Measurements from ENCODE around the gene RASAL2. TPM values are rescaled to one million over a fixed set of nuclear protein-coding genes. Genes with fewer than 3 reads are reported as not detected.

Gene RASAL2
- total and polyA plus RNA-seq, 2 experiments from 2014 or later: 16.0 to 42.2 TPM

DNA sequence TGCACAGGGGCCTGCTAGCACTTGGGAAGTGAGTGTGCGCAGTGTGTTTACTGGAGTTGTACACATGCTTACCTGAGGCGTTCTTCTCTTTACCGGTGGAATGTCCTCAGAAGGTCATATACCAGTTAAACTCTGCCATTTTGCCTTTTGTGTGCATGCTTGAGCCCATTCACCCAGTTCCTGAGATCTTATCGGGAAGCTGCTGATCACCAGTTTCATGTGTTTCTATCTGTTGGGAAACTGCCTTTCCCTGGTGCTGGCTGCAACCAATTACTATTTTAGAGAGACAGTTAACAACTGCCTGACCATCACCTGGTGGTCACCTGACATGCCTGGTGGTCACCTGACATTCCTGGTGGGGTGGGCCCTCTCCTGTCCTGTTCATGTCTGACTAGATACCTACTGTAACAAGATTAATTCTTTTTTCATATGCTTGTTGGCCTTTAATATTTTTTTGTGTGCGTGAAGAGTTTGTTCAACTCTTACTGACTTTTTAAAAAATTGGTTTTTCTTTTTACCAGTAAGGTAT, 137.0 kb downstream of the RASAL2 start:
- Histone ChIP-seq H3K27ac (ENCODE audit: low read depth) (no peak overlapping the region), H3K79me2 (replicated peaks; ENCODE audit: insufficient read depth) (peaks cover 91% of the 10 kb centered on the region), H3F3A (replicated peaks; ENCODE audit: low read depth) (no peaks in the 10 kb centered on the region), H3K4me3 (no peak overlapping the region), H2AFZ (no peak overlapping the region), H3K4me1 (ENCODE audit: insufficient read depth) (no peaks in the 10 kb centered on the region), H3K36me3 (ENCODE audit: insufficient read depth) (no peaks in the 10 kb centered on the region), H3K27me3 (ENCODE audit: insufficient read depth) (no peaks in the 10 kb centered on the region), H3K4me2 (no peak overlapping the region), H4K20me1 (replicated peaks; ENCODE audit: insufficient read depth) (no peaks in the 10 kb centered on the region), H3K9me2 (ENCODE audit: insufficient read depth) (peaks cover 3% of the 10 kb centered on the region; the same call in 1 of the 2 replicates)
- Mint-ChIP-seq H3K4me1 (peaks cover 33% of the 10 kb centered on the region), H3K27ac (no peak overlapping the region; the same call in 1 of the 2 replicates), H3K9me3 (no peaks in the 10 kb centered on the region; the same call in 2 of the 3 replicates), H3K27me3 (ENCODE audit: insufficient read depth, low read depth, poor library complexity) (peaks cover 2% of the 10 kb centered on the region), H3K36me3 (ENCODE audit: low read depth) (no peaks in the 10 kb centered on the region), H3K4me3 (no peak overlapping the region)
- ATAC-seq (no peak), DNase-seq (ENCODE audit: low spot score) (no peak)
- no peak for TF ChIP-seq NANOG (IDR thresholded peaks at IDR 0.05; ENCODE audit: borderline replicate concordance)
- TF ChIP-seq, protein P1, sequence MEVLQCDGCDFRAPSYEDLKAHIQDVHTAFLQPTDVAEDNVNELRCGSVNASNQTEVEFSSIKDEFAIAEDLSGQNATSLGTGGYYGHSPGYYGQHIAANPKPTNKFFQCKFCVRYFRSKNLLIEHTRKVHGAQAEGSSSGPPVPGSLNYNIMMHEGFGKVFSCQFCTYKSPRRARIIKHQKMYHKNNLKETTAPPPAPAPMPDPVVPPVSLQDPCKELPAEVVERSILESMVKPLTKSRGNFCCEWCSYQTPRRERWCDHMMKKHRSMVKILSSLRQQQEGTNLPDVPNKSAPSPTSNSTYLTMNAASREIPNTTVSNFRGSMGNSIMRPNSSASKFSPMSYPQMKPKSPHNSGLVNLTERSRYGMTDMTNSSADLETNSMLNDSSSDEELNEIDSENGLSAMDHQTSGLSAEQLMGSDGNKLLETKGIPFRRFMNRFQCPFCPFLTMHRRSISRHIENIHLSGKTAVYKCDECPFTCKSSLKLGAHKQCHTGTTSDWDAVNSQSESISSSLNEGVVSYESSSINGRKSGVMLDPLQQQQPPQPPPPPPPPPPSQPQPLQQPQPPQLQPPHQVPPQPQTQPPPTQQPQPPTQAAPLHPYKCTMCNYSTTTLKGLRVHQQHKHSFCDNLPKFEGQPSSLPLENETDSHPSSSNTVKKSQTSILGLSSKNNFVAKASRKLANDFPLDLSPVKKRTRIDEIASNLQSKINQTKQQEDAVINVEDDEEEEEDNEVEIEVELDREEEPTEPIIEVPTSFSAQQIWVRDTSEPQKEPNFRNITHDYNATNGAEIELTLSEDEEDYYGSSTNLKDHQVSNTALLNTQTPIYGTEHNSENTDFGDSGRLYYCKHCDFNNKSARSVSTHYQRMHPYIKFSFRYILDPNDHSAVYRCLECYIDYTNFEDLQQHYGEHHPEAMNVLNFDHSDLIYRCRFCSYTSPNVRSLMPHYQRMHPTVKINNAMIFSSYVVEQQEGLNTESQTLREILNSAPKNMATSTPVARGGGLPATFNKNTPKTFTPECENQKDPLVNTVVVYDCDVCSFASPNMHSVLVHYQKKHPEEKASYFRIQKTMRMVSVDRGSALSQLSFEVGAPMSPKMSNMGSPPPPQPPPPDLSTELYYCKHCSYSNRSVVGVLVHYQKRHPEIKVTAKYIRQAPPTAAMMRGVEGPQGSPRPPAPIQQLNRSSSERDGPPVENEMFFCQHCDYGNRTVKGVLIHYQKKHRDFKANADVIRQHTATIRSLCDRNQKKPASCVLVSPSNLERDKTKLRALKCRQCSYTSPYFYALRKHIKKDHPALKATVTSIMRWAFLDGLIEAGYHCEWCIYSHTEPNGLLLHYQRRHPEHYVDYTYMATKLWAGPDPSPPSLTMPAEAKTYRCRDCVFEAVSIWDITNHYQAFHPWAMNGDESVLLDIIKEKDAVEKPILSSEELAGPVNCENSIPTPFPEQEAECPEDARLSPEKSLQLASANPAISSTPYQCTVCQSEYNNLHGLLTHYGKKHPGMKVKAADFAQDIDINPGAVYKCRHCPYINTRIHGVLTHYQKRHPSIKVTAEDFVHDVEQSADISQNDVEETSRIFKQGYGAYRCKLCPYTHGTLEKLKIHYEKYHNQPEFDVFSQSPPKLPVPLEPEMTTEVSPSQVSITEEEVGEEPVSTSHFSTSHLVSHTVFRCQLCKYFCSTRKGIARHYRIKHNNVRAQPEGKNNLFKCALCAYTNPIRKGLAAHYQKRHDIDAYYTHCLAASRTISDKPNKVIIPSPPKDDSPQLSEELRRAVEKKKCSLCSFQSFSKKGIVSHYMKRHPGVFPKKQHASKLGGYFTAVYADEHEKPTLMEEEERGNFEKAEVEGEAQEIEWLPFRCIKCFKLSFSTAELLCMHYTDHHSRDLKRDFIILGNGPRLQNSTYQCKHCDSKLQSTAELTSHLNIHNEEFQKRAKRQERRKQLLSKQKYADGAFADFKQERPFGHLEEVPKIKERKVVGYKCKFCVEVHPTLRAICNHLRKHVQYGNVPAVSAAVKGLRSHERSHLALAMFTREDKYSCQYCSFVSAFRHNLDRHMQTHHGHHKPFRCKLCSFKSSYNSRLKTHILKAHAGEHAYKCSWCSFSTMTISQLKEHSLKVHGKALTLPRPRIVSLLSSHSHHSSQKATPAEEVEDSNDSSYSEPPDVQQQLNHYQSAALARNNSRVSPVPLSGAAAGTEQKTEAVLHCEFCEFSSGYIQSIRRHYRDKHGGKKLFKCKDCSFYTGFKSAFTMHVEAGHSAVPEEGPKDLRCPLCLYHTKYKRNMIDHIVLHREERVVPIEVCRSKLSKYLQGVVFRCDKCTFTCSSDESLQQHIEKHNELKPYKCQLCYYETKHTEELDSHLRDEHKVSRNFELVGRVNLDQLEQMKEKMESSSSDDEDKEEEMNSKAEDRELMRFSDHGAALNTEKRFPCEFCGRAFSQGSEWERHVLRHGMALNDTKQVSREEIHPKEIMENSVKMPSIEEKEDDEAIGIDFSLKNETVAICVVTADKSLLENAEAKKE (CRISPR knock-in tag; IDR thresholded peaks at IDR 0.05): no peak
- TF ChIP-seq, protein P2, sequence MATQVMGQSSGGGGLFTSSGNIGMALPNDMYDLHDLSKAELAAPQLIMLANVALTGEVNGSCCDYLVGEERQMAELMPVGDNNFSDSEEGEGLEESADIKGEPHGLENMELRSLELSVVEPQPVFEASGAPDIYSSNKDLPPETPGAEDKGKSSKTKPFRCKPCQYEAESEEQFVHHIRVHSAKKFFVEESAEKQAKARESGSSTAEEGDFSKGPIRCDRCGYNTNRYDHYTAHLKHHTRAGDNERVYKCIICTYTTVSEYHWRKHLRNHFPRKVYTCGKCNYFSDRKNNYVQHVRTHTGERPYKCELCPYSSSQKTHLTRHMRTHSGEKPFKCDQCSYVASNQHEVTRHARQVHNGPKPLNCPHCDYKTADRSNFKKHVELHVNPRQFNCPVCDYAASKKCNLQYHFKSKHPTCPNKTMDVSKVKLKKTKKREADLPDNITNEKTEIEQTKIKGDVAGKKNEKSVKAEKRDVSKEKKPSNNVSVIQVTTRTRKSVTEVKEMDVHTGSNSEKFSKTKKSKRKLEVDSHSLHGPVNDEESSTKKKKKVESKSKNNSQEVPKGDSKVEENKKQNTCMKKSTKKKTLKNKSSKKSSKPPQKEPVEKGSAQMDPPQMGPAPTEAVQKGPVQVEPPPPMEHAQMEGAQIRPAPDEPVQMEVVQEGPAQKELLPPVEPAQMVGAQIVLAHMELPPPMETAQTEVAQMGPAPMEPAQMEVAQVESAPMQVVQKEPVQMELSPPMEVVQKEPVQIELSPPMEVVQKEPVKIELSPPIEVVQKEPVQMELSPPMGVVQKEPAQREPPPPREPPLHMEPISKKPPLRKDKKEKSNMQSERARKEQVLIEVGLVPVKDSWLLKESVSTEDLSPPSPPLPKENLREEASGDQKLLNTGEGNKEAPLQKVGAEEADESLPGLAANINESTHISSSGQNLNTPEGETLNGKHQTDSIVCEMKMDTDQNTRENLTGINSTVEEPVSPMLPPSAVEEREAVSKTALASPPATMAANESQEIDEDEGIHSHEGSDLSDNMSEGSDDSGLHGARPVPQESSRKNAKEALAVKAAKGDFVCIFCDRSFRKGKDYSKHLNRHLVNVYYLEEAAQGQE (IDR thresholded peaks at IDR 0.05; ENCODE audit: unreplicated experiment): no peak
- no peak for TF ChIP-seq EZH2phosphoT487 (IDR thresholded peaks at IDR 0.05; ENCODE audit: unreplicated experiment)
- TF ChIP-seq, protein P3, sequence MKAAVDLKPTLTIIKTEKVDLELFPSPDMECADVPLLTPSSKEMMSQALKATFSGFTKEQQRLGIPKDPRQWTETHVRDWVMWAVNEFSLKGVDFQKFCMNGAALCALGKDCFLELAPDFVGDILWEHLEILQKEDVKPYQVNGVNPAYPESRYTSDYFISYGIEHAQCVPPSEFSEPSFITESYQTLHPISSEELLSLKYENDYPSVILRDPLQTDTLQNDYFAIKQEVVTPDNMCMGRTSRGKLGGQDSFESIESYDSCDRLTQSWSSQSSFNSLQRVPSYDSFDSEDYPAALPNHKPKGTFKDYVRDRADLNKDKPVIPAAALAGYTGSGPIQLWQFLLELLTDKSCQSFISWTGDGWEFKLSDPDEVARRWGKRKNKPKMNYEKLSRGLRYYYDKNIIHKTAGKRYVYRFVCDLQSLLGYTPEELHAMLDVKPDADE (IDR thresholded peaks at IDR 0.05): no peak
- TF ChIP-seq, protein P4, sequence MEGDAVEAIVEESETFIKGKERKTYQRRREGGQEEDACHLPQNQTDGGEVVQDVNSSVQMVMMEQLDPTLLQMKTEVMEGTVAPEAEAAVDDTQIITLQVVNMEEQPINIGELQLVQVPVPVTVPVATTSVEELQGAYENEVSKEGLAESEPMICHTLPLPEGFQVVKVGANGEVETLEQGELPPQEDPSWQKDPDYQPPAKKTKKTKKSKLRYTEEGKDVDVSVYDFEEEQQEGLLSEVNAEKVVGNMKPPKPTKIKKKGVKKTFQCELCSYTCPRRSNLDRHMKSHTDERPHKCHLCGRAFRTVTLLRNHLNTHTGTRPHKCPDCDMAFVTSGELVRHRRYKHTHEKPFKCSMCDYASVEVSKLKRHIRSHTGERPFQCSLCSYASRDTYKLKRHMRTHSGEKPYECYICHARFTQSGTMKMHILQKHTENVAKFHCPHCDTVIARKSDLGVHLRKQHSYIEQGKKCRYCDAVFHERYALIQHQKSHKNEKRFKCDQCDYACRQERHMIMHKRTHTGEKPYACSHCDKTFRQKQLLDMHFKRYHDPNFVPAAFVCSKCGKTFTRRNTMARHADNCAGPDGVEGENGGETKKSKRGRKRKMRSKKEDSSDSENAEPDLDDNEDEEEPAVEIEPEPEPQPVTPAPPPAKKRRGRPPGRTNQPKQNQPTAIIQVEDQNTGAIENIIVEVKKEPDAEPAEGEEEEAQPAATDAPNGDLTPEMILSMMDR (conservative IDR thresholded peaks at IDR 0.05; ENCODE audit: low read depth in 2 of 2): no peak
- TF ChIP-seq ZNF331 (CRISPR knock-in tag; IDR thresholded peaks at IDR 0.05; ENCODE audit: low read depth): no peak
- no peak for TF ChIP-seq CREB1 (CRISPR knock-in tag; IDR thresholded peaks at IDR 0.05; ENCODE audit: low read depth)
- TF ChIP-seq EZH2 (IDR thresholded peaks at IDR 0.05; ENCODE audit: low read depth, unreplicated experiment): no peak
- TF ChIP-seq POLR2AphosphoS5 (IDR thresholded peaks at IDR 0.05; ENCODE audit: low read depth): no peak
- TF ChIP-seq ZNF114 (CRISPR knock-in tag; IDR thresholded peaks at IDR 0.05): no peak
- no peak for TF ChIP-seq STAT1 (IDR thresholded peaks at IDR 0.05; ENCODE audit: unreplicated experiment)

Data from GM23338 (cell line).